HG03280 (cell line): ENCODE results near the gene TPSAB1.
"Not testable (repeated sequence)": the region's sequence is repeated elsewhere in the genome, so short reads cannot be mapped to it uniquely, and the experiment has no call there.

Experiments used
- ATAC-seq: cut with Tn5 transposase; IDR thresholded peaks from one replicate; pipeline ENCODE4 v1.9.1; 2021; ENCODE audit warnings: mild to moderate bottlenecking, moderate library complexity; ENCODE audit not compliant: unreplicated experiment

The TPSAB1 gene

GRCh38 chr16:1240436-1240835 is at the start of gene TPSAB1:
TPSAB1 (plus strand) TSS chr16:1240705; CDS start chr16:1240939, 234 bp downstream.
- ATAC-seq, result not testable (repeated sequence)

- not testable (repeated sequence) for ATAC-seq
These were observed 49.7 kb upstream of the TPSAB1 start for GRCh38 chr16:1190789-1191188.

GRCh38 chr16:1192384-1193073 is 48.0 kb upstream of the TPSAB1 start:
- ATAC-seq, result no peak

- no peak for ATAC-seq
These were observed 47.2 kb upstream of the TPSAB1 start for GRCh38 chr16:1193143-1193824.

- ATAC-seq, result no peak
These were observed 46.5 kb upstream of the TPSAB1 start for GRCh38 chr16:1193825-1194581.

- ATAC-seq, result no peak
These were observed 45.7 kb upstream of the TPSAB1 start for GRCh38 chr16:1194665-1195392.

GRCh38 chr16:1195393-1195666 is 45.2 kb upstream of the TPSAB1 start:
- ATAC-seq, result no peak

- ATAC-seq, result no peak
These were observed 44.0 kb upstream of the TPSAB1 start for GRCh38 chr16:1196494-1196893.

- no peak for ATAC-seq
These were observed 43.2 kb upstream of the TPSAB1 start for GRCh38 chr16:1197237-1197866.

- ATAC-seq, result no peak
These were observed 42.3 kb upstream of the TPSAB1 start for GRCh38 chr16:1198194-1198593.

GRCh38 chr16:1198671-1199346 is 41.7 kb upstream of the TPSAB1 start:
- ATAC-seq, result not testable (repeated sequence)

GRCh38 chr16:1199347-1200013 is 41.0 kb upstream of the TPSAB1 start:
- no peak for ATAC-seq

- no peak for ATAC-seq
These were observed 40.4 kb upstream of the TPSAB1 start for GRCh38 chr16:1200014-1200627.

GRCh38 chr16:1201444-1201843 is 39.1 kb upstream of the TPSAB1 start:
- no peak for ATAC-seq

GRCh38 chr16:1202274-1202673 is 38.2 kb upstream of the TPSAB1 start:
- ATAC-seq, result no peak

GRCh38 chr16:1204933-1205332 is 35.6 kb upstream of the TPSAB1 start:
- no peak for ATAC-seq

GRCh38 chr16:1206326-1206725 is 34.2 kb upstream of the TPSAB1 start:
- no peak for ATAC-seq

- ATAC-seq, result no peak
These were observed 33.7 kb upstream of the TPSAB1 start for GRCh38 chr16:1206786-1207185.

GRCh38 chr16:1208239-1208830 is 32.2 kb upstream of the TPSAB1 start:
- no peak for ATAC-seq
